MCF 10A (cell line): ENCODE results near the gene AMER2. TPM values are rescaled to one million over a fixed set of nuclear protein-coding genes. Genes with fewer than 3 reads are reported as not detected.

ENCODE experiments used
- BruUV-seq: library from RNA; stranded (reverse); fragments of 400-500 nt; replicated peaks from 2 replicates; lab custom pipeline; 2021; lab: Mats Ljungman, UMichigan
- CTCF ChIA-PET: fragments of 300-600 bp; sonication (Branson Sonifier 250); formaldehyde crosslinking; extraction: SDS; loops from one replicate; lab custom pipeline; 2021; ENCODE audit warnings: antibody characterized with exemption, inconsistent platforms; lab: Yijun Ruan, JAX
- POLR2A ChIA-PET: fragments of 300-600, 350-650 bp; sonication (Branson Sonifier 250); formaldehyde crosslinking; extraction: SDS; loops from one replicate; lab custom pipeline; 2020; ENCODE audit warnings: antibody characterized with exemption, inconsistent platforms; lab: Yijun Ruan, JAX
- DNase-seq: peaks from one replicate; pipeline ENCODE4 v3.0.0-alpha.2; 2018; ENCODE audit not compliant: unreplicated experiment
- H3K27ac Mint-ChIP-seq: one replicate; pipeline ENCODE4 v1.8.0; 2022; ENCODE audit warnings: mild to moderate bottlenecking, low read depth, mixed read lengths; ENCODE audit not compliant: unreplicated experiment
- H3K27me3 Mint-ChIP-seq: one replicate; pipeline ENCODE4 v1.8.0; 2022; ENCODE audit warnings: mixed read lengths; ENCODE audit not compliant: insufficient read depth, unreplicated experiment
- H3K36me3 Mint-ChIP-seq: one replicate; pipeline ENCODE4 v1.8.0; 2022; ENCODE audit warnings: mild to moderate bottlenecking, moderate library complexity, mixed read lengths; ENCODE audit not compliant: insufficient read depth, unreplicated experiment
- H3K4me1 Mint-ChIP-seq: one replicate; pipeline ENCODE4 v1.8.0; 2022; ENCODE audit warnings: mixed read lengths; ENCODE audit not compliant: insufficient read depth, unreplicated experiment
- H3K4me3 Mint-ChIP-seq: one replicate; pipeline ENCODE4 v1.8.0; 2022; ENCODE audit warnings: mild to moderate bottlenecking, moderate library complexity, mixed read lengths; ENCODE audit not compliant: unreplicated experiment
- H3K9me3 Mint-ChIP-seq: one replicate; pipeline ENCODE4 v1.8.0; 2022; ENCODE audit warnings: mixed read lengths; ENCODE audit not compliant: unreplicated experiment
- CTCF ChIP-seq: fragments of 200-600 bp; IDR thresholded peaks from one replicate; pipeline ENCODE4 v1.8.0; 2022; ENCODE audit warnings: antibody characterized with exemption, mild to moderate bottlenecking; ENCODE audit not compliant: unreplicated experiment
- intact Hi-C: fragments of 100-400 bp; cut with micrococcal nuclease; formaldehyde crosslinking; loops from 2 replicates; pipeline ENCODE4 v1.14.1; 2022
- total RNA-seq: library from RNA; stranded (reverse); gene quantifications from 2 replicates; pipeline ENCODE4 v1.2.3, GENCODE V29; 2022

Gene AMER2
- total RNA-seq, 1 experiment from 2014 or later: not detected

DNA sequence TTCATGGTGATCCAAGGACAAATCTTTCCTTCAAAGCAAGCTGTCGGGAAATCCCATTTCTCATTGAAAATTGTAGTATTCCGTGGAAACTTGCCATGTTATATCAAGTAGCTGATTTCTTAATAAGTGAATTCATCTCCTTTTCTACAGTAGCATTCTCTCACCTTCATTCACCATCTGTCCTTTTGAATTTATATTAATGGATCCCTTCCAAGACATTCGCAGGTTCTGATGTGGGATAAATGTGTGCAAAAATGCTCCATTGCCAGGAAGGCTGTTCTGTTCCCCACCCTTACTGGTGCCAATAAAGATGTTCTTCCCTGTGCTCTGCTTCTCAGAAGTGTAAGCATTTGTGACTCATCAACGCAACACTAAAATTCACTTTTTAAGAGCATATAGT is 36.2 kb downstream of the AMER2 start:
- intact Hi-C loops: no loop called here
- peaks cover 13% of the 10 kb centered on the region for H3K27me3 Mint-ChIP-seq
- ChIA-PET CTCF (interaction anchor here (0.5 kb wide), 1 partner anchor 531 kb away, joined by 3 read pairs; no protein-coding TSS in a partner anchor), POLR2A (no interaction called here)
- DNase-seq: no peak
- no peak for TF ChIP-seq CTCF
- H3K9me3 Mint-ChIP-seq: no peaks in the 10 kb centered on the region
- no peaks in the 10 kb centered on the region for H3K36me3 Mint-ChIP-seq
- no peaks in the 10 kb centered on the region for H3K4me1 Mint-ChIP-seq
- H3K4me3 Mint-ChIP-seq: no peak overlapping the region
- no TSS peak for BruUV-seq
- no peak overlapping the region for H3K27ac Mint-ChIP-seq

DNA sequence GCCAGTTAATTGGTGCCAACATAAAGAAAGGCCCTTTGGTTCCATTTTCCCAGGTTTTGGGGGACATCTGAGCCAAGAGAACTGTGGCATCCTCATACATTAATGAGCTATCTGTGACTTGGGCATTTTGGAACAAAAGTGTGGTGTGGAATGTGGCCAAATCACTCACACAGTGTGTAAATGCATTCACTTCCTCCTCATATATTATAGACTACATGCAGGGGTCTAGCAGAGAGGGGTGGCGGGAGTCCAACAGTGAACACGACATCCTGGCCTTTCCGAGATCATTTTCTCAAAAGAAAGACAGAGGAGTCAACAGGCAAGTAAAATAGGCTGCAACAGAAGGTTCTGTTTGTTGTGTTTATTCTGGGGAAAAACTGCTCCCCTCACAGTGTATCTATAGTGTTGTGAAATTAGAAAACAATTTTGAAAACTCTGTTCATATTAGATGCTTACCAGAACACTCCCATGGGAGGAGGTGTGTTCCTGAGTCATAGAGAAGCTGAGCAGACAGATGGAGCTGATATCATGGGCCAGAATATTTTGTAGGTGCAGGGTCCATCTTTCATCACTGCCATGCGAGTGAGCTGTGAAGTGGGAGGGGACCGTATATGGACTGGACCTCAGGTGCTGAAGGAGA is 39.2 kb downstream of the AMER2 start:
- Mint-ChIP-seq H3K27ac (no peak overlapping the region), H3K4me3 (no peak overlapping the region), H3K9me3 (no peaks in the 10 kb centered on the region), H3K27me3 (peaks cover 13% of the 10 kb centered on the region), H3K4me1 (no peaks in the 10 kb centered on the region), H3K36me3 (no peaks in the 10 kb centered on the region)
- ChIA-PET CTCF (interaction anchor here (0.5 to 1.3 kb wide), 2 partner anchors 19 to 38 kb away, joined by 3 to 4 read pairs; no protein-coding TSS in a partner anchor), POLR2A (interaction anchor here (0.5 to 0.9 kb wide), 3 partner anchors 10 to 940 kb away, joined by 3 to 5 read pairs (median 3); no protein-coding TSS in a partner anchor)
- TF ChIP-seq CTCF: no peak
- peak; percentile 5 for DNase-seq
- intact Hi-C loops: no loop called here
- BruUV-seq: no TSS peak

DNA sequence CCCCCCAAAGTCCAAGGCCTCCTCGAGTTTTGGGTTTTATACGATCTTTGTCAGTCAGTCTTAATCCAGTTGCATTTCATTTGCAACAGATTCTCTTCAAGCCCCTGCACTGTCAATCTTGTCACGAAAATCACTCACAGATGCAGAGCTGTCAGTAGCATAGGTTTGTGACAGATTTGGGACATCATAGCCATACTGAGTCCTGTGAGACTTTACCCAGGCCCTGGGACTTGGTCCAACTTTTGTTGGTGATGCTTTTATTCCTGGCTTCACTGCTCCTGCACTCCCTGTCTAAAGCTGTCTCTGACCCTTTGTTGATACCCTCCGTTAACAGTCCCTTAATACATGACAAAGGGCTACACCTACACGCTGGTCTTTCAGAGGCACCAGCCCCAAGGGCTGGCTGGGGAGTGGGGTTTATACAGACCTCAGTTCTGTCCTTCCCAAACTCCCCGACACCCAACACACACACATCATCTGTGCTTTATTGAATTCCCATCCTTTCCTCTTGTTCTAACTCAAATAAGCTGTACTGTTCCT is 40.1 kb downstream of the AMER2 start:
- Mint-ChIP-seq H3K9me3 (no peaks in the 10 kb centered on the region), H3K27me3 (peaks cover 4% of the 10 kb centered on the region), H3K27ac (no peak overlapping the region), H3K4me3 (no peak overlapping the region), H3K36me3 (no peaks in the 10 kb centered on the region), H3K4me1 (no peaks in the 10 kb centered on the region)
- intact Hi-C loops: no loop called here
- ChIA-PET POLR2A (no interaction called here), CTCF (interaction anchor here (1.3 kb wide), 1 partner anchor 18 kb away, joined by 4 read pairs; no protein-coding TSS in a partner anchor)
- BruUV-seq: no TSS peak
- DNase-seq: no peak
- no peak for TF ChIP-seq CTCF

DNA sequence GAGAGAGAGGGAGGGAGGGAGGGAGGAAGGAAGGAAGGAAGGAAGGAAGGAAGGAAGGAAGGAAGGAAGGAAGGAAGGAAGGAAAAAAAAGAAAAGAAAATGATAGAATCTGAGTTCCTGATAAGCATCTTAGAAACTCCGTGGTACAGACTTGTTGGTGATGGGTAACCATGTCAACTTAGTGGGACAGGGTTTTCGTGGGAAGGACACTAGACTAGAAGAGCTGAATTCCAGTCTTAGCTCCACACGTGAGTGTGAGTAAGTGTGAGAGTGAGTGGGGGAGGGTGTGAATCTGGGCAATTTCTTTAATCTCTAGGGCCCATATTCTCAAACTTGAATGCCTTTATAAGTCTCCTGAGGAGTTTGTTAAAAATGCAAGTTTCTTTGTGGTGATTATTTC is 41.1 kb downstream of the AMER2 start:
- H3K27ac Mint-ChIP-seq: no peak overlapping the region
- H3K9me3 Mint-ChIP-seq: no peaks in the 10 kb centered on the region

More for the DNA sequence above, 41.1 kb downstream of the AMER2 start:
- H3K4me3 Mint-ChIP-seq: no peak overlapping the region
- no peaks in the 10 kb centered on the region for H3K27me3 Mint-ChIP-seq
- POLR2A ChIA-PET: no interaction called here
- CTCF ChIA-PET: interaction anchor here (0.8 kb wide), 1 partner anchor 45 kb away, joined by 3 read pairs; no protein-coding TSS in a partner anchor
- no peak for DNase-seq
- intact Hi-C loops: no loop called here
- no peak for TF ChIP-seq CTCF
- H3K4me1 Mint-ChIP-seq: no peaks in the 10 kb centered on the region
- H3K36me3 Mint-ChIP-seq: no peaks in the 10 kb centered on the region
- BruUV-seq: no TSS peak
